Upper lobe of right lung (tissue), 1 donor: ENCODE results near the gene ZFHX3. TPM values are rescaled to one million over a fixed set of nuclear protein-coding genes. Genes with fewer than 3 reads are reported as not detected.
"Not testable (repeated sequence)": the region's sequence is repeated elsewhere in the genome, so short reads cannot be mapped to it uniquely, and the experiment has no call there.

Source experiments
- ATAC-seq: fragments of 200-7000 bp; cut with Tn5 transposase; one replicate; pipeline ENCODE4 v1.9.1; 2020; ENCODE audit warnings: mild to moderate bottlenecking, moderate library complexity
- DNase-seq: peaks from one replicate; pipeline ENCODE4 v3.0.0-alpha.2; 2020
- H3K27ac ChIP-seq: fragments of 200-600 bp; one replicate; pipeline ENCODE4 v1.8.0; 2022
- H3K27me3 ChIP-seq: fragments of 200-600 bp; one replicate; pipeline ENCODE4 v1.8.0; 2022; ENCODE audit warnings: mild to moderate bottlenecking
- H3K36me3 ChIP-seq: fragments of 200-600 bp; one replicate; pipeline ENCODE4 v1.8.0; 2022
- H3K4me1 ChIP-seq: fragments of 200-600 bp; one replicate; pipeline ENCODE4 v1.8.0; 2022
- H3K4me3 ChIP-seq: fragments of 200-600 bp; one replicate; pipeline ENCODE4 v1.8.0; 2022; ENCODE audit warnings: mild to moderate bottlenecking
- H3K9me3 ChIP-seq: fragments of 200-600 bp; one replicate; pipeline ENCODE4 v1.8.0; 2022
- intact Hi-C: fragments of 100-400 bp; cut with DNase I; formaldehyde crosslinking; loops from one replicate; pipeline ENCODE4 v1.11.0; 2022
- total RNA-seq: library from RNA; stranded (reverse); fragmentation: NEBNext Ultra II Directional; extraction: Animal tissue kit (Norgen Biotek cat#: 25700); gene quantifications from one replicate; pipeline ENCODE4 v1.2.1, GENCODE V29; 2021
- TF ChIP-seq, protein P1 (sequence below): fragments of 200-600 bp; IDR thresholded peaks from one replicate; pipeline ENCODE4 v1.8.0; 2022; ENCODE audit warnings: antibody characterized with exemption
- donor health status: DM: no; HTN: yes; CAD: no; lungs with severe emphysema.

Gene ZFHX3
- total RNA-seq, 1 donor from 2014 or later, result 29.0 TPM

DNA sequence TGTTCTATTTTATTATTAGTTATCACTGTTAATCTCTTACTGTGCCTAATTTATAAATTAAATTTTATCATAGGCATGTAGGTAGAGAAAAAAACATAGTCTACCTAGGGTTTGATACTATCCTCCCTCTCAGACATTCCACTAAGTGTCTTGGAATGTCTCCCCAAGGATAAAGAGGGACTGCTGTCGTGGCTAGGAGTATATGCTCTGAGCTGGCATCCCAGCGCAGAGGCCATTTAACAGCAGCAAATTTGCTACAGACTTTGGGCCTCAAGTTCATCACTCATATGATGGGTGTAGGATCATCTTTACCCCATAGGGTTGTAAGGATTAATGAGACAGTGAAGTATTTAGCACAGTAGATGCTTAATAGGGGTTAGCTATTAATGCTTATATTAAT, 56.7 kb downstream of the ZFHX3 start:
- Histone ChIP-seq H3K36me3 (no peaks in the 10 kb centered on the region), H3K4me3 (no peak overlapping the region), H3K27ac (peak overlapping the region; percentile 19), H3K4me1 (peaks cover 59% of the 10 kb centered on the region), H3K27me3 (no peaks in the 10 kb centered on the region), H3K9me3 (no peaks in the 10 kb centered on the region)
- ATAC-seq, result no peak
- TF ChIP-seq, protein P1, sequence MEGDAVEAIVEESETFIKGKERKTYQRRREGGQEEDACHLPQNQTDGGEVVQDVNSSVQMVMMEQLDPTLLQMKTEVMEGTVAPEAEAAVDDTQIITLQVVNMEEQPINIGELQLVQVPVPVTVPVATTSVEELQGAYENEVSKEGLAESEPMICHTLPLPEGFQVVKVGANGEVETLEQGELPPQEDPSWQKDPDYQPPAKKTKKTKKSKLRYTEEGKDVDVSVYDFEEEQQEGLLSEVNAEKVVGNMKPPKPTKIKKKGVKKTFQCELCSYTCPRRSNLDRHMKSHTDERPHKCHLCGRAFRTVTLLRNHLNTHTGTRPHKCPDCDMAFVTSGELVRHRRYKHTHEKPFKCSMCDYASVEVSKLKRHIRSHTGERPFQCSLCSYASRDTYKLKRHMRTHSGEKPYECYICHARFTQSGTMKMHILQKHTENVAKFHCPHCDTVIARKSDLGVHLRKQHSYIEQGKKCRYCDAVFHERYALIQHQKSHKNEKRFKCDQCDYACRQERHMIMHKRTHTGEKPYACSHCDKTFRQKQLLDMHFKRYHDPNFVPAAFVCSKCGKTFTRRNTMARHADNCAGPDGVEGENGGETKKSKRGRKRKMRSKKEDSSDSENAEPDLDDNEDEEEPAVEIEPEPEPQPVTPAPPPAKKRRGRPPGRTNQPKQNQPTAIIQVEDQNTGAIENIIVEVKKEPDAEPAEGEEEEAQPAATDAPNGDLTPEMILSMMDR, result no peak
- intact Hi-C loops, result no loop called here
- no peak for DNase-seq

DNA sequence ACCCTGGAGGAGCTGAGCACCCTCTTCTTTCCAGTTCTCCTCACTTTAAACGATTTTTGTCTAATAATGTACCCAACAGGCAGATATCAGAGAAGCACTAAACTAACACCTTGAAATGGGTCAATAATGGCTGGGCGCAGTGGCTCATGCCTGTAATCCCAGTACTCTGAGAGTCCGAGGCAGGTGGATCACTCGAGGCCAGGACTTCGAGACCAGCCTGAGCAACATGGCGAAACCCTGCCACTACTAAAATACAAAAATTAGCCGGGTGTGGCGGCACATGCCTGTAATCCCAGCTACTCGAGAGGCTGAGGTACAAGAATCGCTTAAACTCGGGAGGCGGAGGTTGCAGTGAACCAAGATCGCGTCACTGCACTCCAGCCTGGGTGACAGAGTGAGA, 57.4 kb downstream of the ZFHX3 start:
- H3K4me1 ChIP-seq, result peaks cover 59% of the 10 kb centered on the region
- TF ChIP-seq, protein P1, result no peak
- intact Hi-C loops, result no loop called here

DNA sequence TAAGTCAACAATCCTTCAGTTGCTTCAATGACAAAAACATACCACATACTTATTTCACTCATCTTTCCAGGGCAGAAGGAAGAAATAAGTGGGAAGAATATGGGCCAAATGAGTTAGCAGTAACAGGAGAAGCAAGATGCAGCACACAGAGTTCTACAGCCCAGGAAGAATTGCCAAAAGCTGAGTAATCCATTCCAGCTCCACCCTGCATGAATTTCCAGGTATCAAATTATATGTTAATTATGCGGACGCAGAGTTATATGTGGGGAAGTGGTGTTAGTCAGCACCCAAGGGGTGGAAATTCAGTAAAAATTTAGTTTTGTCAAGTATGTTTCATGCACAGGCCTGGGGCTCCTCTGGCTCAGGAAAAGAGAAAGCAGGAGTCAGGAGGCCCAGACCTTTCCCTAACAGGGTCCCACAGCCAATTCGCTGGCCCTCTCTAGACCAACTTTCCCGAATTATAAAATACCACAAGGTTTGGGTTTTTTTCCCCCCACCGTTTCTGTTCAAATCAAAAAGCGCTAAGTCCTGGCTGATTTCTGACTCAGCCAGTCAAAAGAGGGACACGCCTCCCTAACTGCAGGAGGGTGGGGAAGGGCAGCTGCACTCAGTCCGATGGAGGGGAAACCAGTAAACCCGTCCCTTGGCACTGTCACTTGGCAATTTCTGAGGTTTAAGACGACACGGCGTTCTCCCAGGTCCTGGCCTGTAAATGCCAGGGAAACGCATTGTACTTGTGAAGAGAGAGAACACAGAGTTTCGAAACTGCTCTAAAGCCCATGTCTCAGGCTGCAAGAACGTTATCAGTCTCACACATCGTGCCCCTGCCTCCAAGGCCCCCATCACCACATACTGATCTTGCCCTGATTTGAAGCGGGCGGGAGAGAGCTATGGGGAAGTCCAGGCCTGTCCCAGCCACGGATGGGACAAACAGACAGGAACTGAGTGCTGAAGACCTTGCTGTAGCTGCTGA, 58.1 kb downstream of the ZFHX3 start:
- DNase-seq, result no peak
- Histone ChIP-seq H3K4me1 (peaks cover 57% of the 10 kb centered on the region), H3K27ac (peak overlapping the region; percentile 72), H3K27me3 (no peaks in the 10 kb centered on the region), H3K4me3 (no peak overlapping the region), H3K9me3 (no peaks in the 10 kb centered on the region), H3K36me3 (no peaks in the 10 kb centered on the region)
- intact Hi-C loops, result no loop called here
- TF ChIP-seq, protein P1, result no peak
- ATAC-seq, result peak; percentile 82

More for the DNA sequence above, 57.4 kb downstream of the ZFHX3 start:
- Histone ChIP-seq H3K4me3 (no peak overlapping the region), H3K36me3 (no peaks in the 10 kb centered on the region), H3K27ac (peak overlapping the region; percentile 72), H3K27me3 (no peaks in the 10 kb centered on the region), H3K9me3 (no peaks in the 10 kb centered on the region)
- DNase-seq (no peak), ATAC-seq (no peak)

DNA sequence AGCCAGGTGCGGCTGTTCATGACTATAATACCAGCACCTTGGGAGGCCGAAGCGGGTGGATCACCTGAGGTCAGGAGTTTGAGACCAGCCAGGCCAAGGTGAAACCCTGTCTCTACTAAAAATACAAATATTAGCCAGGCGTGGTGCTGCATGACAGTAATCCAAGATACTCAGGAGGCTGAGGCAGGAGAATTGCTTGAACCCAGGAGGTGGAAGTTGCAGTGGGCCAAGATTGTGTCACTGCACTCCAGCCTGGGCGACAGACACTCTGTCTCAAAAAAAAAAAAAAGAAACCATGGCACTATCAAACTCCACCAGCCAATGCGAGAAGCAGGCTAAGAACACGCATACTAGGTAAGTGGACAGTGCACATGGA, 58.7 kb downstream of the ZFHX3 start:
- H3K4me3 ChIP-seq, DNase-seq, H3K9me3 ChIP-seq, intact Hi-C loops, ATAC-seq, H3K27me3 ChIP-seq, H3K36me3 ChIP-seq: not testable (repeated sequence)
- H3K4me1 ChIP-seq, result peaks cover 58% of the 10 kb centered on the region
- peak overlapping the region; percentile 72 for H3K27ac ChIP-seq

DNA sequence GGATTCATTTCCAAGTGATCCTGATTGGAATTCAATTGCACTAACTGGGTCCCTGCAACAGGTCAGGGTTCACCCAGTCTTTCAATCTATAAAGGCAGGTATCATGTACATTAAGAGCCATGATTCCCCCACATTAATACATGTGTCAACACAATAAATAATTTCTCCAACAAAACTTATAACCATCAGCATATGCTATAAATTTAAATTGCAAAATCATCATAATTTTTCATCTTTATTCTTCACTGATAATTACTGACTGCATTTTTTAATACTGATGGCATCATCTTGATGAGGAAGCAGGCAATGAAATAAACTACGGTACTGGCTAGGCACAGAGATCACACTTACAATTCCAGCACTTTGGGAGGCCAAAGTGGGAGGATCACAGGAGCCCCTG, 59.4 kb downstream of the ZFHX3 start:
- Histone ChIP-seq H3K9me3 (no peaks in the 10 kb centered on the region), H3K4me1 (peaks cover 61% of the 10 kb centered on the region), H3K4me3 (no peak overlapping the region), H3K27ac (peak overlapping the region; percentile 72), H3K27me3 (no peaks in the 10 kb centered on the region), H3K36me3 (no peaks in the 10 kb centered on the region)
- TF ChIP-seq, protein P1, result no peak
- no peak for ATAC-seq
- intact Hi-C loops, result no loop called here
- DNase-seq, result no peak

DNA sequence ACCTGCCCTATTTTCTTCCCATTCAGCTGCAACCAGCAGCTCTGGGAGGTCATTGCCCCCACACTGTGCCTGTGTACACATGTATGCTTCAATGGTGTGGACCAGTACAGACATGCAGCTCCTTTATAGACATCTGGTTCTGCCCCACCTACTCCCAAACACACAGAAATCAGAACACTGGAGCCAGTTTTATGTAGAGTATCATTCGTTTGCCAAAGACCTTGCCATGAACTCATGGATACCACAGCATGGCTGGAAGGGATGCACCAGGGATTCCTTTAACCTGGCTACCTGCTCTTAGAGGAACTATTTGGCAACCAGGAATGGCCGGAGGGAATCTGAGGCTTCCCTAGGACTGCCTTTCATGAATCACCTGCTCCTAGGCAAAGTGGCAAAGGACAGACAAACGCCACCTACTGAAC, 60.4 kb downstream of the ZFHX3 start:
- DNase-seq (no peak), ATAC-seq (no peak)
- Histone ChIP-seq H3K27ac (peak overlapping the region; percentile 78), H3K27me3 (no peaks in the 10 kb centered on the region), H3K4me3 (no peak overlapping the region), H3K9me3 (no peaks in the 10 kb centered on the region), H3K36me3 (no peaks in the 10 kb centered on the region), H3K4me1 (peaks cover 57% of the 10 kb centered on the region)
- TF ChIP-seq, protein P1, result no peak
- intact Hi-C loops, result no loop called here
